ENCODE data around the gene CA12. TPM values are rescaled to one million over a fixed set of nuclear protein-coding genes. Genes with fewer than 3 reads are reported as not detected.

Gene CA12
- polyA plus RNA-seq, 2 donors = 32.2 to 35.0 TPM

DNA sequence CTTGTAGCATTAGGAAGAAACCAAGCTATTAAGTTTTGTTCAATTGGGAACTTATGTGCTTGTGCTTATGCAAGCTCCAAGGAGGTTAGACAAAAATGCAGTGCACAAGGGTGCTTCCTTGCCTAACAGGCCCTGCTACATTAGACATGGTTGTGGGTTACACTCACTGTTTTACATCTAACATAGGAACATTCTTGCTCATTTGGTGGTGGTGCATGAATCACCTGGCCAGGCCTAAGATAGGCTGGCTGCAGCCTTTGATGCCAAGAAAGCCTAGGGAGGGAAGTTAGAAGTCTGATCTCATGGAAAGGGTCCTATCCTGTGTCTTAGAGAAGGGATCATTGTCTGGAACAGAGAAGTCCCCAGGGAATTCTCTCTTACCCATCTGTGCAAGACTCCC, 43.5 kb downstream of the CA12 start:
- Histone ChIP-seq H3K27me3 (ENCODE audit: control insufficient read depth in 1 of 2, insufficient read depth in 2 of 2, low read length in 2 of 2) (no peaks in the 10 kb centered on the region), H3K36me3 (ENCODE audit: control insufficient read depth in 2 of 2, insufficient read depth in 2 of 2, low read length in 1 of 2) (peaks cover 0 to 30% of the 10 kb centered on the region in 2 donors), H3K4me1 (ENCODE audit: control insufficient read depth in 2 of 2, insufficient read depth in 2 of 2, low read length in 1 of 2) (peaks cover 0 to 2% of the 10 kb centered on the region in 2 donors), H3K27ac (ENCODE audit: low read depth in 2 of 2, low read length in 1 of 2) (no peak overlapping the region), H3K4me3 (ENCODE audit: low read depth in 1 of 2, low read length in 2 of 2) (no peak overlapping the region), H3K9me3 (ENCODE audit: control insufficient read depth in 2 of 2, insufficient read depth in 1 of 2, low read depth in 1 of 2, low read length in 1 of 2) (no peaks in the 10 kb centered on the region)

- Histone ChIP-seq H3K27ac (ENCODE audit: low read depth in 2 of 2, low read length in 1 of 2) (no peak overlapping the region), H3K4me1 (ENCODE audit: control insufficient read depth in 2 of 2, insufficient read depth in 2 of 2, low read length in 1 of 2) (peaks cover 0 to 5% of the 10 kb centered on the region in 2 donors)
- 89 to 94% methylated on average over 4 of the region's 4 CpGs for WGBS, 2 donors
Observed at GRCh38 chr15:63337046-63337445, 44.6 kb downstream of the CA12 start.

GRCh38 chr15:63335543-63336240, 46.0 kb downstream of the CA12 start:
- no peaks in the 10 kb centered on the region for H3K9me3 ChIP-seq (ENCODE audit: control insufficient read depth in 2 of 2, insufficient read depth in 1 of 2, low read depth in 1 of 2, low read length in 1 of 2)
- H3K27ac ChIP-seq (ENCODE audit: low read depth in 2 of 2, low read length in 1 of 2) = no peak overlapping the region
- H3K36me3 ChIP-seq (ENCODE audit: control insufficient read depth in 2 of 2, insufficient read depth in 2 of 2, low read length in 1 of 2) = peaks cover 0 to 21% of the 10 kb centered on the region in 2 donors
- no peak overlapping the region for H3K4me3 ChIP-seq (ENCODE audit: low read depth in 1 of 2, low read length in 2 of 2)
- H3K4me1 ChIP-seq (ENCODE audit: control insufficient read depth in 2 of 2, insufficient read depth in 2 of 2, low read length in 1 of 2) = peaks cover 0 to 5% of the 10 kb centered on the region in 2 donors
- 80 to 81% methylated on average over 8 of the region's 8 CpGs for WGBS, 2 donors
- H3K27me3 ChIP-seq (ENCODE audit: control insufficient read depth in 1 of 2, insufficient read depth in 2 of 2, low read length in 2 of 2) = no peaks in the 10 kb centered on the region

More at GRCh38 chr15:63337046-63337445, 44.6 kb downstream of the CA12 start:
- Histone ChIP-seq H3K4me3 (ENCODE audit: low read depth in 1 of 2, low read length in 2 of 2) (no peak overlapping the region), H3K9me3 (ENCODE audit: control insufficient read depth in 2 of 2, insufficient read depth in 1 of 2, low read depth in 1 of 2, low read length in 1 of 2) (no peaks in the 10 kb centered on the region), H3K27me3 (ENCODE audit: control insufficient read depth in 1 of 2, insufficient read depth in 2 of 2, low read length in 2 of 2) (no peaks in the 10 kb centered on the region), H3K36me3 (ENCODE audit: control insufficient read depth in 2 of 2, insufficient read depth in 2 of 2, low read length in 1 of 2) (peaks cover 0 to 28% of the 10 kb centered on the region in 2 donors)

- 73 to 79% methylated on average over 2 of the region's 2 CpGs for WGBS, 2 donors
- peaks cover 0 to 8% of the 10 kb centered on the region in 2 donors for H3K4me1 ChIP-seq (ENCODE audit: control insufficient read depth in 2 of 2, insufficient read depth in 2 of 2, low read length in 1 of 2)
Observed at GRCh38 chr15:63334821-63335220, 46.8 kb downstream of the CA12 start.

GRCh38 chr15:63332367-63333124, 49.1 kb downstream of the CA12 start:
- Histone ChIP-seq H3K27me3 (ENCODE audit: control insufficient read depth in 1 of 2, insufficient read depth in 2 of 2, low read length in 2 of 2) (no peaks in the 10 kb centered on the region), H3K27ac (ENCODE audit: low read depth in 2 of 2, low read length in 1 of 2) (peak overlapping the region in 1 of 2 donors; percentile 51), H3K4me1 (ENCODE audit: control insufficient read depth in 2 of 2, insufficient read depth in 2 of 2, low read length in 1 of 2) (peaks cover 0 to 6% of the 10 kb centered on the region in 2 donors), H3K36me3 (ENCODE audit: control insufficient read depth in 2 of 2, insufficient read depth in 2 of 2, low read length in 1 of 2) (peaks cover 0 to 5% of the 10 kb centered on the region in 2 donors), H3K4me3 (ENCODE audit: low read depth in 1 of 2, low read length in 2 of 2) (no peak overlapping the region), H3K9me3 (ENCODE audit: control insufficient read depth in 2 of 2, insufficient read depth in 1 of 2, low read depth in 1 of 2, low read length in 1 of 2) (no peaks in the 10 kb centered on the region)
- 39 to 51% methylated on average over 9 of the region's 9 CpGs for WGBS, 2 donors

More at GRCh38 chr15:63334821-63335220, 46.8 kb downstream of the CA12 start:
- Histone ChIP-seq H3K27me3 (ENCODE audit: control insufficient read depth in 1 of 2, insufficient read depth in 2 of 2, low read length in 2 of 2) (no peaks in the 10 kb centered on the region), H3K36me3 (ENCODE audit: control insufficient read depth in 2 of 2, insufficient read depth in 2 of 2, low read length in 1 of 2) (peaks cover 0 to 16% of the 10 kb centered on the region in 2 donors), H3K9me3 (ENCODE audit: control insufficient read depth in 2 of 2, insufficient read depth in 1 of 2, low read depth in 1 of 2, low read length in 1 of 2) (no peaks in the 10 kb centered on the region), H3K27ac (ENCODE audit: low read depth in 2 of 2, low read length in 1 of 2) (no peak overlapping the region), H3K4me3 (ENCODE audit: low read depth in 1 of 2, low read length in 2 of 2) (no peak overlapping the region)

DNA sequence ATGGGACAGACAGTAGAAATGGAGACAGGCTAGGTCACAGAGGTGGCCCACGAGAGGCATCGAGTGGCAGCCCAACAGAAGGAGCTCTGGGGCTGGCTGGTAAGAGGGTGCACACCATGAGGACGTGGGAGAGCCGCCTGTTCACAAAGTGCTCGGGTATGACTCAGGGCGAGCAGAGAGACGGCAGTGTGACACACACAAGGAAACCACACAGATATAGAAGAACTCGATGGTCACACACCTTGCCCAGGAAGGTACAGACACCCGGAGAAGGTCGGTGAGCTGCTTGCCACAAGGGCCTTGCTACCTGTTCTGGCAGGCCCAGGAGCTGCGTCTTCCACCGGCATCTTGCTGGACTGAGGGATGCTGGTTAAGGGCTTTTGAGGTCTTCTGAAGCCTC, 50.2 kb downstream of the CA12 start:
- no peaks in the 10 kb centered on the region for H3K27me3 ChIP-seq (ENCODE audit: control insufficient read depth in 1 of 2, insufficient read depth in 2 of 2, low read length in 2 of 2)
- peaks cover 0 to 9% of the 10 kb centered on the region in 2 donors for H3K36me3 ChIP-seq (ENCODE audit: control insufficient read depth in 2 of 2, insufficient read depth in 2 of 2, low read length in 1 of 2)
- no peaks in the 10 kb centered on the region for H3K9me3 ChIP-seq (ENCODE audit: control insufficient read depth in 2 of 2, insufficient read depth in 1 of 2, low read depth in 1 of 2, low read length in 1 of 2)
- peaks cover 0 to 6% of the 10 kb centered on the region in 2 donors for H3K4me1 ChIP-seq (ENCODE audit: control insufficient read depth in 2 of 2, insufficient read depth in 2 of 2, low read length in 1 of 2)
- peak overlapping the region in 1 of 2 donors; percentile 34 for H3K27ac ChIP-seq (ENCODE audit: low read depth in 2 of 2, low read length in 1 of 2)
- H3K4me3 ChIP-seq (ENCODE audit: low read depth in 1 of 2, low read length in 2 of 2) = no peak overlapping the region
- WGBS, 2 donors = 76 to 80% methylated on average over 12 of the region's 12 CpGs

DNA sequence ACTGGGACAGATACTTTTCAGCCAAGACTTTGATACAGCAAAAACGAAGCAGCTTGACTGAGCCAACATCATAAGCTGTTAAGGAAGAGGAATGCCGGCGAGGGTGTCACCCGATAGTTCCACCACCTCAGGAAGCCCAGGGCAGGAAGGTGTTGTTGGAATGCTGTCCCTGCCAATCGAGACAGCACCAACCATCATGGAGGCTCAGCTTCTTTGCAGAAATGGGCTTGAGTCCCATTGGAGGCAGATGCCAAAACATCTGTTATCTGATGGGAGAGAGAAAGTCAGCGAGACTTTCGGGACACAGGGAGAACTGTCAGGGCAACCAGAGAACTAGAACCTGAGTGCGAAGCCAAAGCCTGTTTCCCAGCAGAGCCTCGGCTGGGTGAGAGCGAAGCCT, 50.7 kb downstream of the CA12 start:
- Histone ChIP-seq H3K27ac (ENCODE audit: low read depth in 2 of 2, low read length in 1 of 2) (peak overlapping the region in 1 of 2 donors; percentile 13), H3K27me3 (ENCODE audit: control insufficient read depth in 1 of 2, insufficient read depth in 2 of 2, low read length in 2 of 2) (no peaks in the 10 kb centered on the region)

GRCh38 chr15:63329567-63330350, 51.9 kb downstream of the CA12 start:
- peaks cover 0 to 12% of the 10 kb centered on the region in 2 donors for H3K36me3 ChIP-seq (ENCODE audit: control insufficient read depth in 2 of 2, insufficient read depth in 2 of 2, low read length in 1 of 2)
- no peaks in the 10 kb centered on the region for H3K27me3 ChIP-seq (ENCODE audit: control insufficient read depth in 1 of 2, insufficient read depth in 2 of 2, low read length in 2 of 2)
- H3K27ac ChIP-seq (ENCODE audit: low read depth in 2 of 2, low read length in 1 of 2) = no peak overlapping the region
- WGBS, 2 donors = 92 to 95% methylated on average over 5 of the region's 5 CpGs
- H3K4me3 ChIP-seq (ENCODE audit: low read depth in 1 of 2, low read length in 2 of 2) = no peak overlapping the region
- no peaks in the 10 kb centered on the region for H3K9me3 ChIP-seq (ENCODE audit: control insufficient read depth in 2 of 2, insufficient read depth in 1 of 2, low read depth in 1 of 2, low read length in 1 of 2)
- peaks cover 0 to 6% of the 10 kb centered on the region in 2 donors for H3K4me1 ChIP-seq (ENCODE audit: control insufficient read depth in 2 of 2, insufficient read depth in 2 of 2, low read length in 1 of 2)

More for the DNA sequence above, 50.7 kb downstream of the CA12 start:
- peaks cover 0 to 6% of the 10 kb centered on the region in 2 donors for H3K4me1 ChIP-seq (ENCODE audit: control insufficient read depth in 2 of 2, insufficient read depth in 2 of 2, low read length in 1 of 2)
- H3K9me3 ChIP-seq (ENCODE audit: control insufficient read depth in 2 of 2, insufficient read depth in 1 of 2, low read depth in 1 of 2, low read length in 1 of 2) = no peaks in the 10 kb centered on the region
- WGBS, 2 donors = 84 to 87% methylated on average over 10 of the region's 10 CpGs
- H3K4me3 ChIP-seq (ENCODE audit: low read depth in 1 of 2, low read length in 2 of 2) = no peak overlapping the region
- peaks cover 0 to 10% of the 10 kb centered on the region in 2 donors for H3K36me3 ChIP-seq (ENCODE audit: control insufficient read depth in 2 of 2, insufficient read depth in 2 of 2, low read length in 1 of 2)

DNA sequence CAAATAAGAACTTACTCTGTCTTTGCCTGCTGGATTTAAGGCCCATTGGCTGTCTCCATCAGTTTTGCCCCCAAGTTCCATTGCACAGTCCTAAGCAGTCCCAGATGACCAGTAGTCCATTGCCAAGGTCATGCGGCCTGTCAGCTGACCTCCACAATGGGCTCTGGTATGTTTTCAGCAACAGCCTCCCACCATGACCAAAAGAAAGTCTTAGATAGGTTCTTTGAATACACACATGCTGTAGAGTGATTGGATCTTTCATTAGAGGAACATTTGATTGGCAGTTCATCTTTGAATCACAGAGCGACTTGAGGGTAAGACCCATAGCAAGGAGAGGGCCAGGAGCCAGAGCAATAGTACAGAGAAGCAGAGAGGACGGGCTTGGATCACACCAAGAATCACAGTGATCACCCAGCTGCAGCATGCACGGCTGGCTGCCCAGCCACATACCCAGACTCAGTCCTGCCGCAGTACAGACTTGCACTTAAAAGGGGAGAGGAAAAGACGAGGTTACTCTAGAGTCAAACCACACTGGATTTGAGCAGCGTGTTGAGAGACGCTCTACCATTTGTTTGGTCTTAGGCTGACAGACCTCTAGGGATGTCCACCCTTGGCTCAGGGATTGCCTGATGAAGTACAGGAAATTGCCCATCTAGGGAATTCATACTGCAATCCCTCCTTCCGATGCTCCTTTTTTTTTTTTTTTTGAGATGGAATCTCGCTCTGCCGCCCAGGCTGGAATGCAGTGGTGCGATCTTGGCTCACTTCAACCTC, 53.8 kb downstream of the CA12 start:
- H3K4me1 ChIP-seq (ENCODE audit: control insufficient read depth in 2 of 2, insufficient read depth in 2 of 2, low read length in 1 of 2) = peaks cover 0 to 3% of the 10 kb centered on the region in 2 donors
- H3K36me3 ChIP-seq (ENCODE audit: control insufficient read depth in 2 of 2, insufficient read depth in 2 of 2, low read length in 1 of 2) = peaks cover 3 to 12% of the 10 kb centered on the region in 2 donors
- no peaks in the 10 kb centered on the region for H3K9me3 ChIP-seq (ENCODE audit: control insufficient read depth in 2 of 2, insufficient read depth in 1 of 2, low read depth in 1 of 2, low read length in 1 of 2)
- no peaks in the 10 kb centered on the region for H3K27me3 ChIP-seq (ENCODE audit: control insufficient read depth in 1 of 2, insufficient read depth in 2 of 2, low read length in 2 of 2)
- WGBS, 2 donors = 87% methylated on average over 12 of the region's 12 CpGs
- H3K27ac ChIP-seq (ENCODE audit: low read depth in 2 of 2, low read length in 1 of 2) = no peak overlapping the region
- no peak overlapping the region for H3K4me3 ChIP-seq (ENCODE audit: low read depth in 1 of 2, low read length in 2 of 2)

Data from esophagus (tissue), 2 donors.